Neural progenitor cell (in vitro differentiated cells): ENCODE data around the gene EDN3.

Experiments
- CTCF ChIP-seq: fragments of 200-600 bp; sonication (generic); IDR thresholded peaks from 2 replicates; pipeline ENCODE4 v1.5.1; 2017; ENCODE audit warnings: antibody characterized with exemption, mild to moderate bottlenecking
- EZH2 ChIP-seq: fragments of 200-600 bp; sonication (generic); IDR thresholded peaks from 2 replicates; pipeline ENCODE4 v1.6.1; 2017; ENCODE audit warnings: antibody characterized with exemption, mild to moderate bottlenecking, moderate library complexity

DNA sequence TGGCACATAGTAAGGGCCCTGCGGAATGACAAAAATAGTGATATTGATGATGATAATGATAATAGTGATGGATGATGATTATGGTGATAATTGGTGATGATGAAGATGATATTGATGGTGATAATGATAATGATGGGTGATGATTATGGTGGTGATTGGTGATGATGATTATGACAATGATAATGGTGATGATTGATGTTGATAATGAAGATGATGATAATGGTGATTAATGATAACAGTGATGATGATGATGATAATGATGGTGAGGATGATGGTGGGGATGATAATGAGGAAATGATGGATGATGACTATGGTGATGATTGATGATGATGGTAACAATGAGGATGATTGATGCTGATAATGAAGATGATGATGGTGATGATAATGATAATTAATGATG, 48.9 kb downstream of the EDN3 start:
- no peak for TF ChIP-seq CTCF
- no peak for TF ChIP-seq EZH2
